Testis (tissue), 3 donors: ENCODE measurements around the gene NDRG3. TPM values are rescaled to one million over a fixed set of nuclear protein-coding genes. Genes with fewer than 3 reads are reported as not detected.
A peak's percentile ranks its signal among the peaks of the same experiment; 100 is the strongest.

Source experiments
- DNase-seq: peaks from one replicate; pipeline ENCODE4 v3.0.0-alpha.2; 2019
- H3K27ac ChIP-seq, 2 donors: fragments of 200-600 bp; sonication (generic); one replicate each; pipeline ENCODE4 v1.5.1; 2019
- H3K27me3 ChIP-seq: fragments of 200-600 bp; sonication (generic); one replicate; pipeline ENCODE4 v1.5.1; 2019
- H3K36me3 ChIP-seq: fragments of 200-600 bp; sonication (generic); one replicate; pipeline ENCODE4 v1.5.1; 2017; ENCODE audit warnings: low read depth; ENCODE audit errors: missing control alignments
- H3K4me1 ChIP-seq: fragments of 200-600 bp; sonication (generic); one replicate; pipeline ENCODE4 v1.5.1; 2019
- H3K4me3 ChIP-seq, 2 donors: fragments of 200-600 bp; sonication (generic); one replicate each; pipeline ENCODE4 v1.5.1; 2017 to 2019
- H3K9me3 ChIP-seq: fragments of 200-600 bp; sonication (generic); one replicate; pipeline ENCODE4 v1.5.1; 2017
- CTCF ChIP-seq, 3 experiments: fragments of 450-650 bp in 2 of 3; fragments of 200-600 bp in 1 of 3; sonication (generic) in 1 of 3; IDR thresholded peaks; one replicate each; pipeline ENCODE4 v1.5.1; 2016 to 2019; ENCODE audit warnings: antibody characterized with exemption in 3 of 3, mild to moderate bottlenecking in 2 of 3, moderate library complexity in 1 of 3
- POLR2A ChIP-seq: fragments of 450-650 bp; IDR thresholded peaks from one replicate; pipeline ENCODE4 v1.6.1; 2017; ENCODE audit warnings: antibody characterized with exemption, mild to moderate bottlenecking, moderate library complexity
- WGBS, 2 donors: methylation state at CpG; one replicate each; pipeline ENCODE4 v1.1.5; 2018; 5-methylcytosine and 5-hydroxymethylcytosine counted together
- intact Hi-C: fragments of 100-400 bp; cut with DNase I; formaldehyde crosslinking; loops from one replicate; pipeline ENCODE4 v1.15.1; 2023; ENCODE audit warnings: low total_unique reads
- polyA plus RNA-seq: library from polyadenylated mRNA; stranded (reverse); fragments of 350-450 nt; fragmentation: Illumina TruSeq; extraction: RNeasy Lipid Tissue Mini Kit (QIAGEN cat#74804); gene quantifications from one replicate; pipeline ENCODE4 v1.2.3, GENCODE V29; 2014; ENCODE audit warnings: low read depth, low replicate concordance; ENCODE audit not compliant: insufficient read depth
- total RNA-seq, 2 donors: library from RNA; depleted of rRNA; stranded (reverse); fragments of >200 nt; gene quantifications; one replicate each; pipeline ENCODE4 v1.2.3, GENCODE V29; 2016

NDRG3 gene
- total and polyA plus RNA-seq, 3 donors from 2014 or later: 65.3 to 202 (median 70.7) TPM

- intact Hi-C loops: no loop called here
- no peaks in the 10 kb centered on the region for H3K9me3 ChIP-seq
- peak overlapping the region in 1 of 2 donors; percentile 53 for H3K27ac ChIP-seq
- H3K4me1 ChIP-seq: peaks cover 36% of the 10 kb centered on the region
- no peaks in the 10 kb centered on the region for H3K27me3 ChIP-seq
- no peak for TF ChIP-seq POLR2A
- TF ChIP-seq CTCF (IDR thresholded peaks at IDR 0.05): no peak
- 45 to 64% methylated on average over 3 of the region's 3 CpGs for WGBS, 2 donors
- no peak for DNase-seq
- H3K4me3 ChIP-seq: no peak overlapping the region
- no peaks in the 10 kb centered on the region for H3K36me3 ChIP-seq
These were observed 31.3 kb upstream of the NDRG3 start for GRCh38 chr20:36777167-36777566.

- Histone ChIP-seq H3K4me1 (peaks cover 36% of the 10 kb centered on the region), H3K27me3 (no peaks in the 10 kb centered on the region), H3K27ac (peak overlapping the region in 1 of 2 donors; percentile 97), H3K9me3 (no peaks in the 10 kb centered on the region), H3K36me3 (no peaks in the 10 kb centered on the region), H3K4me3 (no peak overlapping the region)
- TF ChIP-seq POLR2A: no peak
- no peak for TF ChIP-seq CTCF (IDR thresholded peaks at IDR 0.05)
- no peak for DNase-seq
- 69 to 78% methylated on average over 3 of the region's 3 CpGs for WGBS, 2 donors
- intact Hi-C loops: no loop called here
These were observed 29.9 kb upstream of the NDRG3 start for GRCh38 chr20:36775826-36776225.

GRCh38 chr20:36775196-36775595, 29.3 kb upstream of the NDRG3 start:
- Histone ChIP-seq H3K4me1 (peaks cover 36% of the 10 kb centered on the region), H3K27me3 (no peaks in the 10 kb centered on the region), H3K27ac (peak overlapping the region; percentile 96 to 97), H3K9me3 (no peaks in the 10 kb centered on the region), H3K4me3 (no peak overlapping the region), H3K36me3 (no peaks in the 10 kb centered on the region)
- DNase-seq: peak; percentile 44
- TF ChIP-seq POLR2A: no peak
- TF ChIP-seq CTCF (IDR thresholded peaks at IDR 0.05): no peak
- WGBS, 2 donors: 3 to 13% methylated on average over 2 of the region's 2 CpGs
- intact Hi-C loops: no loop called here

GRCh38 chr20:36773597-36774390, 27.9 kb upstream of the NDRG3 start, which contains the start of gene DSN1:
Gene DSN1 (minus strand): TSS chr20:36773763. CDS start chr20:36771458, 2,305 bp downstream.
- H3K27me3 ChIP-seq: no peaks in the 10 kb centered on the region
- no peaks in the 10 kb centered on the region for H3K36me3 ChIP-seq
- intact Hi-C loops: no loop called here
- WGBS, 2 donors: 0% methylated on average over 19 to 61 of the region's 61 CpGs
- peak; percentile 96 for DNase-seq
- TF ChIP-seq POLR2A: no peak
- peak in 1 of 3 experiments; percentile 9 for TF ChIP-seq CTCF (IDR thresholded peaks at IDR 0.05)
- H3K9me3 ChIP-seq: no peaks in the 10 kb centered on the region
- peak within 1 kb of the TSS; percentile 96 to 97 for H3K27ac ChIP-seq
- H3K4me3 ChIP-seq: peak within 1 kb of the TSS; percentile 59 to 84
- peaks cover 36% of the 10 kb centered on the region for H3K4me1 ChIP-seq
